GM19240 (cell line): ENCODE measurements around the gene OAS2.

Experiments
- DNase-seq: peaks from one replicate; pipeline ENCODE4 v3.0.0; 2011; ENCODE audit warnings: low spot score; ENCODE audit not compliant: insufficient read length

Gene OAS2

DNA sequence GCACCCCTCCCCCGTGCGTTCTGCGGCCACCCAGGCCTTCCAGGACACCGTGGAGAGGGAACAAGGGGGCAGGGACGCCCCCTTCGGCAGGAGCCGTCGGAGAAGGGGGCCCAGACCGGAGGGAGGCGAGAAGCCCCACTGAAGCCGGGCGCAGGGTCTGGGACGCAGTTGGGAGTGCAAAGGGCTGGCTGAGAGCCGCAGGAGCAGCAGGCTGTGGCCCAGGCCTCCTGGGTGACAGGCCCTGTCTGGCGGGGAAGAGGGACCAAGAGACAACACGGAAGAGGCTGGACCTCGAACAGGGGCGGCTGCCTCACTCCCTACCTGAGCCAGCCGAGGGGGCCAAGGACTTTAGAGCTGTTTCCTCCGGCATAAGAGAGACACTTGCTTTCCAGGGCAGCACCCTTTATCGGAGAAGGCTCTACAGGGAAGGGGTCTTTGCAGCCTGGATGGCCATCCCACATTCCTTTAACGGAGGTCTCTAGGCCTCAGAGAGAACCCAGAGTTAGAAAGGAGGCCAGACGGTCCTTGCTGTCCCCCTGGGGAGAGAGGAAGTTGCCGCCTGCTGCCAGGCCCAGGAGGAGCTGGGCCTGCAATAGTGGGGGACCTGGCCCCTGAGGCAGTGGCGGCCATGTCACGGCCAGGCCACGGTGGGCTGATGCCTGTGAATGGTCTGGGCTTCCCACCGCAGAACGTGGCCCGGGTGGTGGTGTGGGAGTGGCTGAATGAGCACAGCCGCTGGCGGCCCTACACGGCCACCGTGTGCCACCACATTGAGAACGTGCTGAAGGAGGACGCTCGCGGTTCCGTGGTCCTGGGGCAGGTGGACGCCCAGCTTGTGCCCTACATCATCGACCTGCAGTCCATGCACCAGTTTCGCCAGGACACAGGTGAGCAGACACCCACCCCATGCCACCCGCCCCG, 79.5 kb downstream of the OAS2 start:
- no peak for DNase-seq

DNA sequence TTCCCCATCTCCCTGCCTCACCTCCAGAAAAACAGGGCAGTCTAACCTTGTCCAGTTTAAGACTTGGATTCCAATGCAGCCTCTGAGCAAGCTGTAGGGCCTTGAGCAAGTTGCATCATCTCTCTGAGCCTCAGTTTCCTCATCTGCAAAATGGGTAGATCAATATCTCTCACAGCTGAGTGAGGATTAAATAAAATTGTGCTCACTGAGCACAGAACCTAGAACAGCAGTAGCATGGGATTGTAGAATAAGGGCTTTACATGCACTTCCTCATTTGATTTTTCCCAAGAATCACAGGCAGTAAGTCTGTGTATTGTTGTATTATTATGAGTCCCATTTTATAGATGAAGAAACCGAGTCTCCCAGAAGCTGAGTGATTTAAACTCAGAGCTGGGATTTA, 80.2 kb downstream of the OAS2 start:
- no peak for DNase-seq

DNA sequence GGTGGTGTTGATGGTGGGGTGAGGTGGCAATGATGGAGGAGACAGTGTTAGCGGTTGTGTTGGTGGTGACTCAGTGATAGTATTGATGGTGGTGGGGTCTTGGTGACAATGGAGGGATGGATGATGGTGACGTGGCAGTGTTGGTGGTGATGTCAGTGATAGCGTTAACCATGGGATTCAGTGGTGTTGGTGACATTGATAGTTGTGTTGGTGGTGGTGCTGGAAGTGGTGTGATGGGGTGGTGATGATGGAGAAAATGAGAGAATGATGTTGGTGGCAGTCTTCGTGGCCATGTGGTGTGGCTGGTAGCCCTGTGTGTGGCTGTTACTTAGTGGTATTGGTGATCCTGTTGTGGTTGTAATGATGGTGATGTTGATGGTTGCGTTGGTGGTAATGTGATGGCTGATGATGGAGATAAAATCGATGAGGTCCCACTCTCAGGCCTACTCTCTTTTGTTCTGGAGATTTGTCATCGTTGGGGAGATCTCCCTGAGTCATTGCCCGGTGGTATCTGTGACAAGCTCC, 80.8 kb downstream of the OAS2 start:
- DNase-seq, result no peak

DNA sequence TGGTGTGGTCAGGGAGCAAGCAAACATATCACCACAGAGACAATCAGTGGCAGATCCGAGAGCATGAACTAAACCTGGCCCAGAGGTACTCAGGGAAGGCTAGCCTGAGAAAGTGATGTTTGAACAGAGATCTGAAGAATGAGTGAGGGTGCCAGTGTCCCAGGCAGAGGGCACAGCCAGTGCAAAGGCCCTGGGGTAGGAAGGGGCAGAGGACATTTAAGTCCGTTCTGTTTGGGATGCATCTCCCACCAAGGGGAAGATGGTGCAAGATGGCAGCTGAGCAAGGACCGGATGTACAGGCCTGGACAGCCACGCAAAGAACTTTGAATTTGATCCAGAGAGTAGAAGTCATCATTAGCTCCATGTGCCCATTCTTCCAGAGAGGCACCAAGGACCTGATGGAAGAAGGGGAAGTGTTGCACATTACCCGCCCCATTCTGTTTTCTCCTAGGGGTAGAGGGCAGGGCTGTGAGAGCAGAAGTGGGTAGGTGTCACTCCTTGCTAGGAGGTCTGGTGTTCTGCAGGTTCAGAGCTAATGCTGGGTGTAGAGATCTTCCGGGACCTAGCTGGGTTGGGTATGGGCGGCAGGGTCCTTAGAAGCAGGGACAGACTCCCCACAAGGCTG, 82.1 kb downstream of the OAS2 start:
- DNase-seq, result no peak

DNA sequence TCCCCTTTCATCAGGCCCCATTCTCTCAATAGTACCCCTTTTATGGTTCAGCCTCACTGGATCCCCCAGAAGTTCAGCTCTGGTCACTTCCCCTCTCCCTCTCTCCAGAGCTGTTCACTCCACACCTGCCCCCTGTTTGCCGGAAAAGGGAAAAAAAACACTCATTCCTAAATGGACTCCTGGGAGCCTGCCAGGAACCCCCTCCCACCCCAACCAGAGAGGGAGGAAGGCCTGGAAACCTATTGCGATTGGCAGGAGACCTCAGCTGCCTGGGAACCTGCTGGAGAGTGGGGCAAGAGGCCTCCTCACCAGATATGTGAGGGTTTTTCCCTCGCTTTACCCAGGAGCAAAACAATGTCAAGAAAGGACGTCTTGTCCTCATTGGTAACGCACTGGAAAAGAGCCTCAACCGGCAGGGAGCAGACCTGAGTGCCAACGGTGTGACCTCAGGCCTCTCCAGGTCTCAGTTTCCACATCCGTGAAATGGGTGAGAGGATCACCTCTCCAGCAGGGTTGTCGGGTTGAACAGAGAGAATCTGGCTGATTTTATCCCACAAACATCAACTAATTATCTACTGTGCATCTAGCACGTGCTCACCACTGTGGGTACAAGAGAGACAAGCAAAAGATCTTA, 82.9 kb downstream of the OAS2 start:
- no peak for DNase-seq
